Hepatocyte (in vitro differentiated cells): ENCODE results near the gene MANSC1. TPM values are rescaled to one million over a fixed set of nuclear protein-coding genes. Genes with fewer than 3 reads are reported as not detected.

Source experiments
- DNase-seq: peaks from one replicate; pipeline ENCODE4 v3.0.0-alpha.2; 2016; ENCODE audit warnings: low spot score
- H2AFZ ChIP-seq: fragments of 200-600 bp; sonication (generic); 2 replicates; pipeline ENCODE4 v1.6.0; 2016; ENCODE audit warnings: antibody characterized with exemption, mild to moderate bottlenecking
- H3K27ac ChIP-seq: fragments of 200-600 bp; sonication (generic); 2 replicates; pipeline ENCODE4 v1.5.1; 2016; ENCODE audit warnings: mild to moderate bottlenecking
- H3K27me3 ChIP-seq: fragments of 200-600 bp; sonication (generic); 2 replicates; pipeline ENCODE4 v1.6.1; 2016
- H3K36me3 ChIP-seq: fragments of 200-600 bp; sonication (generic); replicated peaks from 2 replicates; pipeline ENCODE4 v1.5.1; 2016; ENCODE audit warnings: low read depth; ENCODE audit not compliant: insufficient read depth
- H3K4me1 ChIP-seq: fragments of 200-600 bp; sonication (generic); 2 replicates; pipeline ENCODE4 v1.5.1; 2016; ENCODE audit warnings: mild to moderate bottlenecking, moderate library complexity; ENCODE audit not compliant: insufficient read depth
- H3K4me2 ChIP-seq: fragments of 200-600 bp; sonication (generic); 2 replicates; pipeline ENCODE4 v1.6.0; 2016
- H3K4me3 ChIP-seq: fragments of 200-600 bp; sonication (generic); 2 replicates; pipeline ENCODE4 v1.5.1; 2016; ENCODE audit warnings: mild to moderate bottlenecking
- H3K79me2 ChIP-seq: fragments of 200-600 bp; sonication (generic); 2 replicates; pipeline ENCODE4 v1.6.0; 2017; ENCODE audit warnings: mild to moderate bottlenecking
- H3K9me2 ChIP-seq: fragments of 200-600 bp; sonication (generic); replicated peaks from 2 replicates; pipeline ENCODE4 v1.6.0; 2017; ENCODE audit warnings: mild to moderate bottlenecking; ENCODE audit not compliant: insufficient read depth
- H3K9me3 ChIP-seq: fragments of 200-600 bp; sonication (generic); 2 replicates; pipeline ENCODE4 v1.5.1; 2016; ENCODE audit warnings: low read depth, mild to moderate bottlenecking
- H4K20me1 ChIP-seq: fragments of 200-600 bp; sonication (generic); 2 replicates; pipeline ENCODE4 v1.6.0; 2016; ENCODE audit warnings: mild to moderate bottlenecking; ENCODE audit not compliant: insufficient read depth, poor library complexity, severe bottlenecking
- CTCF ChIP-seq: fragments of 200-600 bp; sonication (generic); IDR thresholded peaks from 2 replicates; pipeline ENCODE4 v1.5.1; 2016; ENCODE audit warnings: antibody characterized with exemption, mild to moderate bottlenecking; ENCODE audit not compliant: poor library complexity
- EZH2 ChIP-seq: fragments of 200-600 bp; sonication (generic); IDR thresholded peaks from 2 replicates; pipeline ENCODE4 v1.6.1; 2016; ENCODE audit warnings: antibody characterized with exemption, mild to moderate bottlenecking, borderline replicate concordance
- EZH2phosphoT487 ChIP-seq: fragments of 200-600 bp; sonication (generic); IDR thresholded peaks from one replicate; pipeline ENCODE4 v1.6.1; 2018; ENCODE audit warnings: antibody characterized with exemption, mild to moderate bottlenecking, low read depth, moderate library complexity; ENCODE audit not compliant: unreplicated experiment, severe bottlenecking
- WGBS: methylation state at CpG from one replicate; pipeline ENCODE4 v1.1.6; 2016; ENCODE audit warnings: low lambda C conversion rate; ENCODE audit errors: missing lambda C conversion rate; 5-methylcytosine and 5-hydroxymethylcytosine counted together
- polyA plus RNA-seq: library from polyadenylated mRNA; unstranded; fragments of >200 nt; fragmentation: Nextera tagmentation; extraction: Ambion mirVana; gene quantifications from 2 replicates; pipeline ENCODE4 v1.2.1, GENCODE V29; 2016
- total RNA-seq: library from RNA; depleted of rRNA; stranded (reverse); fragments of >200 nt; gene quantifications from 2 replicates; pipeline ENCODE4 v1.2.3, GENCODE V29; 2014

The MANSC1 gene
- total and polyA plus RNA-seq, 2 experiments from 2014 or later = 17.4 to 20.5 TPM

GRCh38 chr12:12387501-12387900 lies 37.5 kb upstream of the MANSC1 start:
- Histone ChIP-seq H4K20me1 (no peaks in the 10 kb centered on the region), H3K27me3 (no peaks in the 10 kb centered on the region), H3K4me1 (peaks cover 13% of the 10 kb centered on the region), H3K36me3 (no peaks in the 10 kb centered on the region), H3K9me2 (no peaks in the 10 kb centered on the region), H3K9me3 (no peaks in the 10 kb centered on the region), H3K4me3 (no peak overlapping the region), H3K27ac (no peak overlapping the region), H2AFZ (no peak overlapping the region), H3K79me2 (peaks cover 10% of the 10 kb centered on the region), H3K4me2 (no peak overlapping the region)
- TF ChIP-seq CTCF (no peak), EZH2phosphoT487 (no peak), EZH2 (no peak)
- WGBS = 91% methylated on average over 3 of the region's 3 CpGs
- no peak for DNase-seq

- Histone ChIP-seq H3K4me1 (peaks cover 13% of the 10 kb centered on the region), H3K4me2 (peak overlapping the region; percentile 43), H4K20me1 (no peaks in the 10 kb centered on the region), H3K4me3 (no peak overlapping the region), H2AFZ (peak overlapping the region; percentile 25), H3K79me2 (peaks cover 7% of the 10 kb centered on the region), H3K9me2 (no peaks in the 10 kb centered on the region), H3K27me3 (no peaks in the 10 kb centered on the region), H3K9me3 (no peaks in the 10 kb centered on the region), H3K27ac (peak overlapping the region; percentile 91), H3K36me3 (no peaks in the 10 kb centered on the region)
- TF ChIP-seq EZH2 (no peak), CTCF (no peak), EZH2phosphoT487 (no peak)
- DNase-seq = peak; percentile 52
- WGBS = 34% methylated on average over 7 of the region's 7 CpGs
These were observed 34.7 kb upstream of the MANSC1 start for GRCh38 chr12:12384571-12385340.

GRCh38 chr12:12381982-12382381 lies 31.9 kb upstream of the MANSC1 start:
- Histone ChIP-seq H3K4me2 (no peak overlapping the region), H3K27me3 (no peaks in the 10 kb centered on the region), H3K9me3 (no peaks in the 10 kb centered on the region), H3K9me2 (no peaks in the 10 kb centered on the region), H4K20me1 (no peaks in the 10 kb centered on the region), H3K4me1 (peaks cover 13% of the 10 kb centered on the region), H3K27ac (no peak overlapping the region), H2AFZ (no peak overlapping the region), H3K4me3 (no peak overlapping the region), H3K79me2 (peaks cover 9% of the 10 kb centered on the region), H3K36me3 (no peaks in the 10 kb centered on the region)
- no peak for DNase-seq
- no peak for TF ChIP-seq EZH2
- WGBS = 90% methylated on average over 3 of the region's 3 CpGs

GRCh38 chr12:12380949-12381593 lies 31.0 kb upstream of the MANSC1 start:
- DNase-seq = no peak
- no peaks in the 10 kb centered on the region for H4K20me1 ChIP-seq
- no peaks in the 10 kb centered on the region for H3K27me3 ChIP-seq
- peak overlapping the region; percentile 15 for H3K27ac ChIP-seq
- H2AFZ ChIP-seq = no peak overlapping the region
- no peaks in the 10 kb centered on the region for H3K9me3 ChIP-seq
- TF ChIP-seq CTCF = no peak
- no peak for TF ChIP-seq EZH2
- TF ChIP-seq EZH2phosphoT487 = no peak
- H3K4me1 ChIP-seq = peaks cover 13% of the 10 kb centered on the region
- peaks cover 7% of the 10 kb centered on the region for H3K79me2 ChIP-seq
- H3K4me3 ChIP-seq = no peak overlapping the region
- no peak overlapping the region for H3K4me2 ChIP-seq
- no peaks in the 10 kb centered on the region for H3K9me2 ChIP-seq
- H3K36me3 ChIP-seq = no peaks in the 10 kb centered on the region
- WGBS = 93% methylated on average over 6 of the region's 6 CpGs
